GM18508 (cell line): ENCODE measurements around the gene PEX11G.
"Not testable (repeated sequence)": the region's sequence is repeated elsewhere in the genome, so short reads cannot be mapped to it uniquely, and the experiment has no call there.

ENCODE experiments used
- ATAC-seq: cut with Tn5 transposase; IDR thresholded peaks from one replicate; pipeline ENCODE4 v1.9.1; 2021; ENCODE audit warnings: moderate number of reproducible peaks; ENCODE audit not compliant: insufficient read depth, unreplicated experiment

The PEX11G gene

GRCh38 chr19:7442423-7442822, 46.4 kb downstream of the PEX11G start:
- no peak for ATAC-seq

GRCh38 chr19:7441468-7442146, 47.2 kb downstream of the PEX11G start:
- no peak for ATAC-seq

GRCh38 chr19:7440188-7440975, 48.5 kb downstream of the PEX11G start:
- ATAC-seq = no peak

GRCh38 chr19:7435586-7435985, 53.2 kb downstream of the PEX11G start:
- no peak for ATAC-seq

- no peak for ATAC-seq
These were observed 54.4 kb downstream of the PEX11G start for GRCh38 chr19:7434391-7434790.

DNA sequence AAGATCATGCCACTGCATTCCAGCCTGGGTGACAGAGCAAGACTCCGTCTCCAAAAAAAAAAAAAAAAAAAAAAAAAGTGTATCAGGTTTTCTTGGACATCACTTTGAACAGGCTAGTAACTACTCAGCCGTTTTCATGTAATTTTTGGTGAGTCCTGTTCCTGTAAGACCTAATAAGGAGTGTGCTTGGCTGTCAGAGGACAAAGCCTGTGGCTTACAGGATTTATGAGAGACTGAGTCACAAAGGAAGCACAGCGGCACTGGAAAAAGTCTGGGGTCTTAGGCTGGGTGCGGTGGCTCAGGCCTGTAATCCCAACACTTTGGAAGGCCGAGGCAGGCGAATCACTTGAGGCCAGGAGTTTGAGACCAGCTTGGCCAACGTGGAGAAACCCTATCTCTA, 55.4 kb downstream of the PEX11G start:
- ATAC-seq = not testable (repeated sequence)

DNA sequence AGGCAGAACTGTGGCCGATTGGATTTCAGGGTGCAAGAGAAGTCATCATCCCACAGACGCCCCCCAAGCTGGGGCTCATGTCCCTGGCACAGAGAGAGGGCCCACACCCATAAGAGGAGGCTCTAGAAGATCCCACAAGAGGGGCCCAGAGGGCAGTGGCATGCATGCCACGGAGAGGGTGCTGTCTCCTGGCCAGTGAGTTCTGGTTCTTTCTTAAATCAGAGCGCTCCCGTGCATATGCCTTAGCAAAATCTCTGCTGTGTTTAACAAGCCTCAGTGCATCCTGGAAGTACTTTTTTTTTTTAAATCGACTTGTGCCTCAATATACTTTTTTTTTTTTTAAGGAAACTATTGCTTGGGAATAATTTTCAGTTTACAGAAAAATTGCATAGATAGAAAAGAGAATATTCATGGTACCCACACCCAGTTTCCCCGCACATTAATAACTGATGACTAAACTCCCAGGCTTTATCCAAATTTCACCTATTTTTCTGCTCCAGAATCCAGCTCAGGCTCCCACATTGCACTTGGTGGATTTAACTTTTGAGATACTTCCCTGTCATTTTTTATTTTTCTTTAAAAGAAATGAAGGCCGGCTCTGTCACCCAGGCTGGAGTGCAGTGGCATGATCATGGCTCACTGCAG, 59.1 kb downstream of the PEX11G start:
- ATAC-seq = no peak

DNA sequence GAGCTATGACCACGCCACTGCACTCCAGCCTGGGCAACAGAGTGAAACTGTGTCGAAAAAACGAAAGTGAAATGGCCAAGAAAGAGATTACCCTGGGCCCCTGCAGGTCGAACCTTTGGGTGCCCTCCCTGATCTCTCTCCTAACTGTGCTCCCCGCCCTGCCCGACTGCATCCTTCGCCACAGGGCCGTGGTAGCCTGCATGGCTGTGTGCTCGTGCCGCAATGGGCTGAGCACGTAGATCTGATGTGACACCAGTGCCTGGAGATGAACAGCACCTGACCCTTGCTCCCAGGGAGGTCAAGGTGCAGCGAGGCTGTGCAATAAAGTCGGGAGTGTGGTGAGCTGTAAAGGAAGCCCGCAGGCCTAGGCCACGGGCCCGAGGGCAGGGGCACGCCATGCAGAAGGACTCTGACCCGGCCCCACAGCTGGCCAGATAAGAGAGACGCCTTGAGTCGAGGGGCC, 60.2 kb downstream of the PEX11G start:
- no peak for ATAC-seq

DNA sequence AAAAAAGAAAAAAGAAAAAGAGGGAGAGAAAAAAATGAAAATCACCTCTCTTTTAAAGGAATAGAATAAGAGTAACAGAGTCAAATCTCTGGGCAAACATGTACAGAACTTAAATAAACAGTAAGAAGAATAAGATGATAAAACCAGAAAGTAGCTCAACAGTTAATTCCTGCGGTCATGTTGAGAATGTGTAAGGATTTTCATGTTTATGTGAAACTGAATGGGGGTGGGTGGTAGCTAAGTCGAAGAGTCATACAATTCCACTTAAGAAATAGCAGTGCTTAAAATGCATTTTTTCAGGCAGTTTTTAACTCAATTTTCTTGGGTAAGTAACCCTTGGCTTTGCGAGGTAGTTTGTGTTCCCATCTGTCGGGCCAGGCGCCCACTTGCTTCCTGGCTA, 60.9 kb downstream of the PEX11G start:
- ATAC-seq = no peak

DNA sequence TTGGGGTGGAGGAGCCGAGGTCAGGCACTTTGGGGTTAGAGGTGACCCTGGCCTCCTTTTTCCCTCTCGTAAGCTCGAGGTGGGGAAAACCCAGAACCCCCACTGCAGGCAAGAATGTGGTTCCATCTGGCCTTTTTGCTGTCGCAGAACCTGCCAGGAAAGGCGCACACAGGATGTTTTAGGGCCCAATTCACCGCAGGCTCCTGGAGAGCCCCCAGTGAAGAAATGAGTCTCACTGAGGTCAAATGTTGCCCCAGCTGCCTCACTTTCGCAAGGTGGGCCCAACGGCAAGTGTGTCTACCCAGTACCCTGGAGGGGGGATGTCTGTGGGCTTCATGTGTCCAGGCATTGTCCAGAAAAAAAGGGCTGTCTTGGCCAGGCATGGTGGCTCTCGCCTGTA, 61.8 kb downstream of the PEX11G start:
- ATAC-seq = no peak
